ENCODE measurements around the gene NFE2L1. TPM values are rescaled to one million over a fixed set of nuclear protein-coding genes. Genes with fewer than 3 reads are reported as not detected.
A peak's percentile ranks its signal among the peaks of the same experiment; 100 is the strongest.

NFE2L1 gene
- total and polyA plus RNA-seq, 12 donors: 62.0 to 432 (median 245) TPM

GRCh38 chr17:48052956-48053757 lies 5.0 kb downstream of the NFE2L1 start:
- intact Hi-C loops (cut with DNase I): no loop called here
- Histone ChIP-seq H3K4me1 (replicated peaks in 1 of 2) (peaks cover 60 to 80% of the 10 kb centered on the region in 2 donors), H3K4me3 (peak overlapping the region in 1 of 4 donors; percentile 86), H3K36me3 (replicated peaks in 1 of 2) (peaks cover 0 to 33% of the 10 kb centered on the region in 2 donors), H3K27ac (peak overlapping the region; percentile 2 to 98 (median 92)), H3K9me3 (replicated peaks in 1 of 3) (no peaks in the 10 kb centered on the region), H3K27me3 (no peaks in the 10 kb centered on the region)
- 13 to 22% (median 18%) methylated on average over 4 to 5 of the region's 5 CpGs for WGBS, 4 donors
- TF ChIP-seq POLR2A (IDR thresholded peaks at IDR 0.05): peak in 1 of 2 donors; percentile 57
- TF ChIP-seq, protein P1, sequence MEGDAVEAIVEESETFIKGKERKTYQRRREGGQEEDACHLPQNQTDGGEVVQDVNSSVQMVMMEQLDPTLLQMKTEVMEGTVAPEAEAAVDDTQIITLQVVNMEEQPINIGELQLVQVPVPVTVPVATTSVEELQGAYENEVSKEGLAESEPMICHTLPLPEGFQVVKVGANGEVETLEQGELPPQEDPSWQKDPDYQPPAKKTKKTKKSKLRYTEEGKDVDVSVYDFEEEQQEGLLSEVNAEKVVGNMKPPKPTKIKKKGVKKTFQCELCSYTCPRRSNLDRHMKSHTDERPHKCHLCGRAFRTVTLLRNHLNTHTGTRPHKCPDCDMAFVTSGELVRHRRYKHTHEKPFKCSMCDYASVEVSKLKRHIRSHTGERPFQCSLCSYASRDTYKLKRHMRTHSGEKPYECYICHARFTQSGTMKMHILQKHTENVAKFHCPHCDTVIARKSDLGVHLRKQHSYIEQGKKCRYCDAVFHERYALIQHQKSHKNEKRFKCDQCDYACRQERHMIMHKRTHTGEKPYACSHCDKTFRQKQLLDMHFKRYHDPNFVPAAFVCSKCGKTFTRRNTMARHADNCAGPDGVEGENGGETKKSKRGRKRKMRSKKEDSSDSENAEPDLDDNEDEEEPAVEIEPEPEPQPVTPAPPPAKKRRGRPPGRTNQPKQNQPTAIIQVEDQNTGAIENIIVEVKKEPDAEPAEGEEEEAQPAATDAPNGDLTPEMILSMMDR (IDR thresholded peaks at IDR 0.05): no peak
- peak; percentile 80 to 96 (median 91) for DNase-seq

GRCh38 chr17:48053758-48054237 lies 5.6 kb downstream of the NFE2L1 start:
- Histone ChIP-seq H3K27ac (peak overlapping the region; percentile 2 to 98 (median 92)), H3K4me3 (peak overlapping the region in 1 of 4 donors; percentile 86), H3K27me3 (no peaks in the 10 kb centered on the region), H3K4me1 (replicated peaks in 1 of 2) (peaks cover 60 to 81% of the 10 kb centered on the region in 2 donors), H3K9me3 (replicated peaks in 1 of 3) (no peaks in the 10 kb centered on the region), H3K36me3 (replicated peaks in 1 of 2) (peaks cover 0 to 40% of the 10 kb centered on the region in 2 donors)
- peak in 1 of 7 donors; percentile 63 for DNase-seq
- no peak for TF ChIP-seq POLR2A (IDR thresholded peaks at IDR 0.05)
- TF ChIP-seq, protein P1 (IDR thresholded peaks at IDR 0.05): no peak
- intact Hi-C loops (cut with DNase I): no loop called here
- 8 to 17% (median 13%) methylated on average over 6 of the region's 6 CpGs for WGBS, 4 donors

GRCh38 chr17:48054238-48055185 lies 6.4 kb downstream of the NFE2L1 start:
- peaks cover 59 to 77% of the 10 kb centered on the region in 2 donors for H3K4me1 ChIP-seq (replicated peaks in 1 of 2)
- H3K27ac ChIP-seq: peak overlapping the region; percentile 2 to 98 (median 92)
- intact Hi-C loops (cut with DNase I): no loop called here
- TF ChIP-seq, protein P1 (IDR thresholded peaks at IDR 0.05): no peak
- peak in 1 of 2 donors; percentile 29 for TF ChIP-seq POLR2A (IDR thresholded peaks at IDR 0.05)
- H3K27me3 ChIP-seq: no peaks in the 10 kb centered on the region
- 20 to 50% (median 26%) methylated on average over 8 to 34 of the region's 34 CpGs for WGBS, 4 donors
- peak overlapping the region in 2 of 4 donors; percentile 13 to 86 for H3K4me3 ChIP-seq
- peak; percentile 89 to 96 (median 95) for DNase-seq
- H3K36me3 ChIP-seq (replicated peaks in 1 of 2): peaks cover 0 to 47% of the 10 kb centered on the region in 2 donors
- no peaks in the 10 kb centered on the region for H3K9me3 ChIP-seq (replicated peaks in 1 of 3)
